B cell (primary cell): ENCODE data around the gene NPR3. TPM values are rescaled to one million over a fixed set of nuclear protein-coding genes. Genes with fewer than 3 reads are reported as not detected.

Source experiments
- ATAC-seq: fragments of 200-7000 bp; cut with Tn5 transposase; one replicate; pipeline ENCODE4 v1.10.0; 2021; ENCODE audit warnings: low read depth, mild to moderate bottlenecking, moderate number of reproducible peaks, moderate library complexity
- CTCF ChIA-PET: fragments of 350-600 bp; sonication (Branson Sonifier 250); formaldehyde crosslinking; loops from one replicate; lab custom pipeline; 2021; ENCODE audit warnings: antibody characterized with exemption, inconsistent platforms; lab: Charles Lee
- POLR2A ChIA-PET: fragments of 350-600 bp; sonication (Branson Sonifier 250); formaldehyde crosslinking; loops from one replicate; lab custom pipeline; 2021; ENCODE audit warnings: antibody characterized with exemption; lab: Charles Lee
- DNase-seq: peaks from one replicate; pipeline ENCODE4 v3.0.0; 2013
- H2AFZ ChIP-seq: 2 replicates; pipeline ENCODE4 v1.6.1; 2012; ENCODE audit warnings: mild to moderate bottlenecking, low read depth, low read length; ENCODE audit not compliant: insufficient read depth, poor library complexity, severe bottlenecking
- H3K27ac ChIP-seq, 2 donors: 1 replicate in 1 of 2; 2 replicates in 1 of 2; pipeline ENCODE4 v1.5.1; 2012 to 2013; ENCODE audit warnings: low read length in 2 of 2, mild to moderate bottlenecking in 2 of 2, moderate library complexity in 1 of 2
- H3K27me3 ChIP-seq, 4 experiments: fragments of 200-600 bp in 1 of 4; sonication (generic) in 1 of 4; replicated peaks in 1 of 4; 1 replicate in 2 of 4; 2 replicates in 2 of 4; pipeline versions ENCODE4 v1.6.1 to v1.7.0; 2013 to 2016; ENCODE audit warnings: low read length in 3 of 4, mild to moderate bottlenecking in 2 of 4, mixed read lengths in 1 of 4, moderate library complexity in 1 of 4; ENCODE audit not compliant: insufficient read depth in 4 of 4, control insufficient read depth in 3 of 4; ENCODE audit errors: control extremely low read depth in 1 of 4
- H3K36me3 ChIP-seq, 2 experiments: replicated peaks in 1 of 2; 1 replicate in 1 of 2; 2 replicates in 1 of 2; pipeline versions ENCODE4 v1.6.1 to v1.7.1; 2013; ENCODE audit warnings: low read length in 1 of 2; ENCODE audit not compliant: insufficient read depth in 2 of 2, control insufficient read depth in 1 of 2; ENCODE audit errors: control extremely low read depth in 1 of 2, extremely low read depth in 1 of 2
- H3K4me1 ChIP-seq, 2 donors: fragments of 200-600 bp in 1 of 2; sonication (generic) in 1 of 2; 1 replicate in 1 of 2; 2 replicates in 1 of 2; pipeline versions ENCODE4 v1.5.1 to v1.6.1; 2013 to 2017; ENCODE audit warnings: low read length in 2 of 2; ENCODE audit not compliant: control insufficient read depth in 2 of 2, insufficient read depth in 2 of 2
- H3K4me2 ChIP-seq: replicated peaks from 2 replicates; pipeline ENCODE3; 2012; ENCODE audit warnings: mild to moderate bottlenecking, low read depth, low read length; ENCODE audit not compliant: poor library complexity, severe bottlenecking
- H3K4me3 ChIP-seq, 5 experiments: fragments of 200-600 bp in 1 of 5; sonication (generic) in 1 of 5; 1 replicate in 3 of 5; 2 replicates in 2 of 5; pipeline versions ENCODE4 v1.5.1 to v1.7.0; 2011 to 2016; ENCODE audit warnings: low read length in 4 of 5, mild to moderate bottlenecking in 4 of 5, low read depth in 2 of 5, control low read depth in 1 of 5, moderate library complexity in 1 of 5; ENCODE audit not compliant: insufficient read depth in 1 of 5; ENCODE audit errors: control extremely low read depth in 1 of 5, extremely low read depth in 1 of 5
- H3K79me2 ChIP-seq: fragments of 200-600 bp; sonication (generic); one replicate; pipeline ENCODE4 v1.6.0; 2016; ENCODE audit warnings: low read length; ENCODE audit not compliant: control insufficient read depth, insufficient read depth
- H3K9ac ChIP-seq: fragments of 200-600 bp; sonication (generic); 2 replicates; pipeline ENCODE4 v1.6.1; 2017; ENCODE audit warnings: mild to moderate bottlenecking, low read length, moderate library complexity
- H3K9me3 ChIP-seq, 3 donors: one replicate each; pipeline versions ENCODE4 v1.6.1 to v1.7.1; 2013; ENCODE audit warnings: low read length in 2 of 3; ENCODE audit not compliant: control insufficient read depth in 2 of 3, insufficient read depth in 1 of 3; ENCODE audit errors: control extremely low read depth in 1 of 3
- H4K20me1 ChIP-seq: 2 replicates; pipeline ENCODE4 v1.6.0; 2012; ENCODE audit warnings: mild to moderate bottlenecking, low read length; ENCODE audit not compliant: insufficient read depth, control insufficient read depth, poor library complexity, severe bottlenecking
- H3K27ac Mint-ChIP-seq: one replicate; pipeline ENCODE4 v1.8.0; 2021; ENCODE audit warnings: mixed read lengths
- H3K27me3 Mint-ChIP-seq: one replicate; pipeline ENCODE4 v1.8.0; 2021; ENCODE audit warnings: mixed read lengths
- H3K4me1 Mint-ChIP-seq: one replicate; pipeline ENCODE4 v1.8.0; 2021; ENCODE audit warnings: mixed read lengths
- H3K4me3 Mint-ChIP-seq: one replicate; pipeline ENCODE4 v1.8.0; 2021; ENCODE audit warnings: mixed read lengths
- H3K9me3 Mint-ChIP-seq: one replicate; pipeline ENCODE4 v1.8.0; 2022; ENCODE audit warnings: mixed read lengths; ENCODE audit not compliant: insufficient read depth
- CTCF ChIP-seq: fragments of 200-600 bp; IDR thresholded peaks from one replicate; pipeline ENCODE4 v1.8.0; 2022; ENCODE audit warnings: antibody characterized with exemption, mild to moderate bottlenecking
- EZH2 ChIP-seq: IDR thresholded peaks from 2 replicates; pipeline ENCODE4 v1.6.1; 2012; ENCODE audit warnings: borderline replicate concordance, low read depth, mild to moderate bottlenecking, moderate library complexity, low read length; ENCODE audit not compliant: insufficient read depth, poor library complexity, severe bottlenecking
- WGBS: methylation state at CpG from one replicate; pipeline ENCODE4 v1.1.5; 2013; ENCODE audit warnings: missing lambda C conversion rate; ENCODE audit not compliant: insufficient coverage; 5-methylcytosine and 5-hydroxymethylcytosine counted together
- intact Hi-C: fragments of 100-400 bp; cut with micrococcal nuclease; formaldehyde crosslinking; loops from one replicate; pipeline ENCODE4 v1.10.0; 2022
- polyA plus RNA-seq: library from polyadenylated mRNA; depleted of rRNA; stranded (reverse); fragments of >200 nt; gene quantifications from 2 replicates; pipeline ENCODE4 v1.2.3, GENCODE V29; 2012
- total RNA-seq, 2 donors: library from RNA; stranded (reverse); fragments of 120-200 nt in 1 of 2; gene quantifications; 1 replicate in 1 of 2; 2 replicates in 1 of 2; pipeline versions ENCODE4 v1.2.3 to v1.2.4, GENCODE V29; 2013 to 2022

NPR3 gene
- total and polyA plus RNA-seq, 2 donors (not counting 1 experiment from before 2014, with no cell fraction given): not detected

DNA sequence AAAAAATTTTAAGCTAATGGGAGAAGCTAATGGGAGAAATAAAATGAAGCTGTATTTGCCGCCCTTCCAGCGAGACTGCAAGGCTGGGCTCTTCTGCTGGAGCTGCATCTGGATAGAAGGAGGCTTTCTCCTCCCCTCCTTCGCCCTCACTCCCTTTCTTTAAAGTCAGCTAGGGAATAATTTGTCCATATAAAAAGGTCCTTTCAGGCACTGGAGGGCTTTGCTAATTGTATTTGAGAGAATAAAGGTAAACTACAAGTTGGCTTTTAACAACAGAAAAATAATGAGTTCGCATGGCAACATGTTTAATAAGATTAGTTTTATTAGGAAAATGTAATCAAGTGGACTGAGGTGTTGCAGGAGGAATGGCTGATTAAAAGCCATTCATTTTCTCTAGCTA, 41.3 kb downstream of the NPR3 start:
- Histone ChIP-seq H3K4me2 (no peak overlapping the region), H3K9me3 (no peaks in the 10 kb centered on the region), H3K4me3 (no peak overlapping the region), H3K9ac (no peak overlapping the region), H3K79me2 (no peaks in the 10 kb centered on the region), H3K36me3 (no peaks in the 10 kb centered on the region), H3K27me3 (no peaks in the 10 kb centered on the region), H2AFZ (no peak overlapping the region), H3K4me1 (no peaks in the 10 kb centered on the region), H4K20me1 (no peaks in the 10 kb centered on the region), H3K27ac (no peak overlapping the region)
- DNase-seq: no peak
- TF ChIP-seq CTCF: no peak
- ChIA-PET POLR2A (no interaction called here), CTCF (no interaction called here)
- no peak overlapping the region for H3K27ac Mint-ChIP-seq
- H3K4me1 Mint-ChIP-seq: no peaks in the 10 kb centered on the region
- ATAC-seq: no peak
- peaks cover 3% of the 10 kb centered on the region for H3K9me3 Mint-ChIP-seq
- intact Hi-C loops: no loop called here
- H3K27me3 Mint-ChIP-seq: no peaks in the 10 kb centered on the region
- no peak overlapping the region for H3K4me3 Mint-ChIP-seq
- no CpG with 5 or more reads among the region's 4 CpGs for WGBS

- Histone ChIP-seq H4K20me1 (no peaks in the 10 kb centered on the region), H2AFZ (no peak overlapping the region), H3K4me1 (no peaks in the 10 kb centered on the region), H3K79me2 (no peaks in the 10 kb centered on the region), H3K27ac (no peak overlapping the region), H3K4me2 (no peak overlapping the region), H3K4me3 (no peak overlapping the region), H3K9me3 (no peaks in the 10 kb centered on the region), H3K27me3 (no peaks in the 10 kb centered on the region), H3K36me3 (no peaks in the 10 kb centered on the region), H3K9ac (no peak overlapping the region)
- ChIA-PET CTCF (no interaction called here), POLR2A (no interaction called here)
- Mint-ChIP-seq H3K27me3 (no peaks in the 10 kb centered on the region), H3K4me1 (no peaks in the 10 kb centered on the region), H3K9me3 (peaks cover 2% of the 10 kb centered on the region), H3K27ac (no peak overlapping the region), H3K4me3 (no peak overlapping the region)
- TF ChIP-seq CTCF (no peak), EZH2 (no peak)
- intact Hi-C loops: no loop called here
- no CpG with 5 or more reads among the region's 2 CpGs for WGBS
- ATAC-seq (no peak), DNase-seq (no peak)
Measured at GRCh38 chr5:32753051-32753450, 41.9 kb downstream of the NPR3 start.
